Measurements from ENCODE around the gene SLC44A2. TPM values are rescaled to one million over a fixed set of nuclear protein-coding genes. Genes with fewer than 3 reads are reported as not detected.

Gene SLC44A2
- total and polyA plus RNA-seq, 10 of the 15 experiments (the other 5 are each of a cell fraction or from before 2014, with no cell fraction given): 3.0 to 51.3 (median 26.8) TPM

DNA sequence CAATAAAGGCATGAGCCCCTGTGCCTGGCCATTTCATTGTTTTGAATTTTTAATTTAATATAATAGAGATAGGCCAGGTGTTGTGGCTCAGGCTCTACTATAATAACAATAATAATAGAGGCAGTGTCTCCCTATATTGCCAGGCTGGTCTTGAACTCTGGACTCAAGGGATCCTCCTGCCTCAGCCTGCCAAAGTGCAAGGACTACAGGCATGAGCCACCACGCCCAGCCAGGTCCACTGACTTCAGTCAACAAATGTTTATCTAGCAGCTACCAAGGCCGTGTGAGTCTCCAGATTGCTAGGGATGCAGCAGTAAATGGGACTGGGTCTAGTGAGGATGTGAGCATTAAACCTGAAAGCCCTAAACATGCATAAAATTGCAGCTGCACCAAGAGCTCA lies 15.0 kb downstream of the SLC44A2 start:
- no peaks in the 10 kb centered on the region for H3K9me3 ChIP-seq (replicated peaks; ENCODE audit: control insufficient read depth, insufficient read depth, low read length)
- TF ChIP-seq STAT3 (IDR thresholded peaks at IDR 0.05; ENCODE audit: low read depth, low read length) (no peak), ATF7 (IDR thresholded peaks at IDR 0.05; ENCODE audit: low read depth) (no peak), JUND (IDR thresholded peaks at IDR 0.05; ENCODE audit: low read depth, low read length) (no peak), BCL11A (IDR thresholded peaks at IDR 0.05; ENCODE audit: low read depth, low read length) (no peak), EP300 (IDR thresholded peaks at IDR 0.05; ENCODE audit: borderline replicate concordance in 1 of 2, control insufficient read depth in 1 of 2, low read depth in 2 of 2, low read length in 2 of 2) (no peak), SIN3A (IDR thresholded peaks at IDR 0.05; ENCODE audit: low read depth, low read length) (no peak), ZNF274 (IDR thresholded peaks at IDR 0.05; ENCODE audit: insufficient read depth, insufficient read length) (no peak), MYC (IDR thresholded peaks at IDR 0.05; ENCODE audit: insufficient read depth, insufficient read length, insufficient replicate concordance, low read length, severe bottlenecking) (no peak), GATAD2B (conservative IDR thresholded peaks at IDR 0.05; ENCODE audit: low read depth) (no peak), BHLHE40 (IDR thresholded peaks at IDR 0.05; ENCODE audit: borderline replicate concordance in 1 of 2, low read depth in 2 of 2, low read length in 1 of 2) (no peak), HDAC2 (IDR thresholded peaks at IDR 0.05) (no peak), RB1 (IDR thresholded peaks at IDR 0.05; ENCODE audit: borderline replicate concordance) (no peak), CBX5 (IDR thresholded peaks at IDR 0.05; ENCODE audit: low read depth) (no peak)
- TF ChIP-seq, protein P1, sequence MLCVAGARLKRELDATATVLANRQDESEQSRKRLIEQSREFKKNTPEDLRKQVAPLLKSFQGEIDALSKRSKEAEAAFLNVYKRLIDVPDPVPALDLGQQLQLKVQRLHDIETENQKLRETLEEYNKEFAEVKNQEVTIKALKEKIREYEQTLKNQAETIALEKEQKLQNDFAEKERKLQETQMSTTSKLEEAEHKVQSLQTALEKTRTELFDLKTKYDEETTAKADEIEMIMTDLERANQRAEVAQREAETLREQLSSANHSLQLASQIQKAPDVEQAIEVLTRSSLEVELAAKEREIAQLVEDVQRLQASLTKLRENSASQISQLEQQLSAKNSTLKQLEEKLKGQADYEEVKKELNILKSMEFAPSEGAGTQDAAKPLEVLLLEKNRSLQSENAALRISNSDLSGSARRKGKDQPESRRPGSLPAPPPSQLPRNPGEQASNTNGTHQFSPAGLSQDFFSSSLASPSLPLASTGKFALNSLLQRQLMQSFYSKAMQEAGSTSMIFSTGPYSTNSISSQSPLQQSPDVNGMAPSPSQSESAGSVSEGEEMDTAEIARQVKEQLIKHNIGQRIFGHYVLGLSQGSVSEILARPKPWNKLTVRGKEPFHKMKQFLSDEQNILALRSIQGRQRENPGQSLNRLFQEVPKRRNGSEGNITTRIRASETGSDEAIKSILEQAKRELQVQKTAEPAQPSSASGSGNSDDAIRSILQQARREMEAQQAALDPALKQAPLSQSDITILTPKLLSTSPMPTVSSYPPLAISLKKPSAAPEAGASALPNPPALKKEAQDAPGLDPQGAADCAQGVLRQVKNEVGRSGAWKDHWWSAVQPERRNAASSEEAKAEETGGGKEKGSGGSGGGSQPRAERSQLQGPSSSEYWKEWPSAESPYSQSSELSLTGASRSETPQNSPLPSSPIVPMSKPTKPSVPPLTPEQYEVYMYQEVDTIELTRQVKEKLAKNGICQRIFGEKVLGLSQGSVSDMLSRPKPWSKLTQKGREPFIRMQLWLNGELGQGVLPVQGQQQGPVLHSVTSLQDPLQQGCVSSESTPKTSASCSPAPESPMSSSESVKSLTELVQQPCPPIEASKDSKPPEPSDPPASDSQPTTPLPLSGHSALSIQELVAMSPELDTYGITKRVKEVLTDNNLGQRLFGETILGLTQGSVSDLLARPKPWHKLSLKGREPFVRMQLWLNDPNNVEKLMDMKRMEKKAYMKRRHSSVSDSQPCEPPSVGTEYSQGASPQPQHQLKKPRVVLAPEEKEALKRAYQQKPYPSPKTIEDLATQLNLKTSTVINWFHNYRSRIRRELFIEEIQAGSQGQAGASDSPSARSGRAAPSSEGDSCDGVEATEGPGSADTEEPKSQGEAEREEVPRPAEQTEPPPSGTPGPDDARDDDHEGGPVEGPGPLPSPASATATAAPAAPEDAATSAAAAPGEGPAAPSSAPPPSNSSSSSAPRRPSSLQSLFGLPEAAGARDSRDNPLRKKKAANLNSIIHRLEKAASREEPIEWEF (IDR thresholded peaks at IDR 0.05; ENCODE audit: insufficient replicate concordance, low read depth, low read length): no peak
- TF ChIP-seq, protein P2, sequence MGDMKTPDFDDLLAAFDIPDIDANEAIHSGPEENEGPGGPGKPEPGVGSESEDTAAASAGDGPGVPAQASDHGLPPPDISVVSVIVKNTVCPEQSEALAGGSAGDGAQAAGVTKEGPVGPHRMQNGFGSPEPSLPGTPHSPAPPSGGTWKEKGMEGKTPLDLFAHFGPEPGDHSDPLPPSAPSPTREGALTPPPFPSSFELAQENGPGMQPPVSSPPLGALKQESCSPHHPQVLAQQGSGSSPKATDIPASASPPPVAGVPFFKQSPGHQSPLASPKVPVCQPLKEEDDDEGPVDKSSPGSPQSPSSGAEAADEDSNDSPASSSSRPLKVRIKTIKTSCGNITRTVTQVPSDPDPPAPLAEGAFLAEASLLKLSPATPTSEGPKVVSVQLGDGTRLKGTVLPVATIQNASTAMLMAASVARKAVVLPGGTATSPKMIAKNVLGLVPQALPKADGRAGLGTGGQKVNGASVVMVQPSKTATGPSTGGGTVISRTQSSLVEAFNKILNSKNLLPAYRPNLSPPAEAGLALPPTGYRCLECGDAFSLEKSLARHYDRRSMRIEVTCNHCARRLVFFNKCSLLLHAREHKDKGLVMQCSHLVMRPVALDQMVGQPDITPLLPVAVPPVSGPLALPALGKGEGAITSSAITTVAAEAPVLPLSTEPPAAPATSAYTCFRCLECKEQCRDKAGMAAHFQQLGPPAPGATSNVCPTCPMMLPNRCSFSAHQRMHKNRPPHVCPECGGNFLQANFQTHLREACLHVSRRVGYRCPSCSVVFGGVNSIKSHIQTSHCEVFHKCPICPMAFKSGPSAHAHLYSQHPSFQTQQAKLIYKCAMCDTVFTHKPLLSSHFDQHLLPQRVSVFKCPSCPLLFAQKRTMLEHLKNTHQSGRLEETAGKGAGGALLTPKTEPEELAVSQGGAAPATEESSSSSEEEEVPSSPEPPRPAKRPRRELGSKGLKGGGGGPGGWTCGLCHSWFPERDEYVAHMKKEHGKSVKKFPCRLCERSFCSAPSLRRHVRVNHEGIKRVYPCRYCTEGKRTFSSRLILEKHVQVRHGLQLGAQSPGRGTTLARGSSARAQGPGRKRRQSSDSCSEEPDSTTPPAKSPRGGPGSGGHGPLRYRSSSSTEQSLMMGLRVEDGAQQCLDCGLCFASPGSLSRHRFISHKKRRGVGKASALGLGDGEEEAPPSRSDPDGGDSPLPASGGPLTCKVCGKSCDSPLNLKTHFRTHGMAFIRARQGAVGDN (IDR thresholded peaks at IDR 0.05): no peak

More for the DNA sequence above, 15.0 kb downstream of the SLC44A2 start:
- no peak overlapping the region for H3K4me3 ChIP-seq
- CTCF ChIA-PET: interaction anchor here (3.0 to 12.8 kb wide), 3 partner anchors 37 to 60 kb away, joined by 10 to 397 read pairs (median 27); partner anchors contain the start of gene QTRT1
- H3K4me2 ChIP-seq (ENCODE audit: control insufficient read depth, insufficient read depth): no peak overlapping the region
- no peaks in the 10 kb centered on the region for H3K27me3 ChIP-seq (replicated peaks in 1 of 2; ENCODE audit: control insufficient read depth in 2 of 2, insufficient read depth in 2 of 2, low read length in 1 of 2)
- H3K4me1 ChIP-seq (ENCODE audit: control insufficient read depth, insufficient read depth, low read length): peaks cover 6% of the 10 kb centered on the region
- BruUV-seq (replicated peaks): no TSS peak
- 57% methylated on average over 2 of the region's 2 CpGs for WGBS (ENCODE audit: insufficient coverage, insufficient replicate concordance, low lambda C conversion rate, missing lambda C conversion rate)
- no peak overlapping the region for H3K9ac ChIP-seq (ENCODE audit: control insufficient read depth, insufficient read depth, low read length)
- in situ Hi-C loops (cut with MboI): loop anchor here (5.0 kb wide), 1 partner anchor 58 kb away; no protein-coding TSS in a partner anchor
- RAD21 ChIA-PET (ENCODE audit: unreplicated experiment): interaction anchor here (0.7 to 12.9 kb wide), 6 partner anchors 35 to 99 kb away, joined by 3 to 250 read pairs (median 5); no protein-coding TSS in a partner anchor
- FAIRE-seq: peak; percentile 23
- ATAC-seq: no peak
- H3K27ac ChIP-seq (ENCODE audit: control insufficient read depth, insufficient read depth): no peak overlapping the region
- SMC1A ChIA-PET (ENCODE audit: uncharacterized antibody, unreplicated experiment): interaction anchor here (2.0 to 15.7 kb wide), 3 partner anchors 9 to 58 kb away, joined by 7 to 252 read pairs (median 10); no protein-coding TSS in a partner anchor
- POLR2A ChIA-PET: interaction anchor here (0.6 to 3.0 kb wide), 6 partner anchors 36 to 215 kb away, joined by 3 to 15 read pairs (median 5); partner anchors contain the start of gene QTRT1
- H3K79me2 ChIP-seq (ENCODE audit: control insufficient read depth, insufficient read depth, low read length): no peaks in the 10 kb centered on the region
- intact Hi-C loops (cut with micrococcal nuclease; ENCODE audit: unreplicated experiment): loop anchor here (5.0 kb wide), 1 partner anchor 38 kb away; no protein-coding TSS in a partner anchor
- no peak for DNase-seq (ENCODE audit: low read depth, low spot score)
- no peaks in the 10 kb centered on the region for H4K20me1 ChIP-seq (ENCODE audit: control insufficient read depth, insufficient read depth)
- H2AFZ ChIP-seq (ENCODE audit: control insufficient read depth, low read depth, low read length): no peak overlapping the region
- H3K36me3 ChIP-seq (ENCODE audit: control insufficient read depth in 2 of 2, insufficient read depth in 2 of 2, low read length in 1 of 2): peaks cover 4 to 17% of the 10 kb centered on the region in 2 experiments; a peak in 3 of 4 replicates
